GM18519 (cell line): ENCODE measurements around the gene CARD11.
"Not testable (repeated sequence)": the region's sequence is repeated elsewhere in the genome, so short reads cannot be mapped to it uniquely, and the experiment has no call there.

Experiments
- ATAC-seq: cut with Tn5 transposase; IDR thresholded peaks from one replicate; pipeline ENCODE4 v1.9.1; 2021; ENCODE audit warnings: mild to moderate bottlenecking, moderate library complexity; ENCODE audit not compliant: unreplicated experiment, low FRiP score

The CARD11 gene

GRCh38 chr7:2967705-2968104, 76.0 kb downstream of the CARD11 start:
- ATAC-seq: no peak

- no peak for ATAC-seq
Measured at GRCh38 chr7:2967253-2967652, 76.4 kb downstream of the CARD11 start.

- ATAC-seq: no peak
Measured at GRCh38 chr7:2966466-2967078, 77.1 kb downstream of the CARD11 start.

DNA sequence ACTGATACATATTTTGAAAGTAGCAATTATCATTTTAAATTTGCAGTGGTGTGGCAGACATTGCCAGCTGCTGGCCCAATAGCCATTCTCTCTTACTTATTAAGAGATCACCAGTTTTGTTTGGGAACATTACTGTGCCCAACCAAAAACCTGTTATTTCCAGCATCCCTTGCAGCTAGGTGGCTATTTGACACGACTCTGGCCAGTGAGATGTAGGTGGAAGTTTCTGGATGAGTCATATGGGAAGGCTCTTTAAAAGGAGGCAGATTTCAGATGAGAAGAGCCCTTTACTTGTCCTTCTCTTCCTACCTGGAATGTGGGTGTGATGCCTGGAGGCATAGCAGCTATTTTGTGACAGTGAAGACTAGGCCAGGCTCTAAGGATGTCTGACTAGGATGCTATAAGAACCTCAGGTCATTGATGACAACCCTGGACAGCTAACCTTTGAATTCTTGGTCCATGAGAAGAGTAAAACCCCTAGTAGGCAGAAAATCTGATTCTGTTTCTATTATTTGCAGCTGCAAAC, 77.9 kb downstream of the CARD11 start:
- no peak for ATAC-seq

- ATAC-seq: no peak
Measured at GRCh38 chr7:2965301-2965700, 78.4 kb downstream of the CARD11 start.

GRCh38 chr7:2964208-2964607, 79.5 kb downstream of the CARD11 start:
- ATAC-seq: no peak

- ATAC-seq: no peak
Measured at GRCh38 chr7:2962865-2963264, 80.8 kb downstream of the CARD11 start.

GRCh38 chr7:2959828-2960599, 83.7 kb downstream of the CARD11 start:
- no peak for ATAC-seq

DNA sequence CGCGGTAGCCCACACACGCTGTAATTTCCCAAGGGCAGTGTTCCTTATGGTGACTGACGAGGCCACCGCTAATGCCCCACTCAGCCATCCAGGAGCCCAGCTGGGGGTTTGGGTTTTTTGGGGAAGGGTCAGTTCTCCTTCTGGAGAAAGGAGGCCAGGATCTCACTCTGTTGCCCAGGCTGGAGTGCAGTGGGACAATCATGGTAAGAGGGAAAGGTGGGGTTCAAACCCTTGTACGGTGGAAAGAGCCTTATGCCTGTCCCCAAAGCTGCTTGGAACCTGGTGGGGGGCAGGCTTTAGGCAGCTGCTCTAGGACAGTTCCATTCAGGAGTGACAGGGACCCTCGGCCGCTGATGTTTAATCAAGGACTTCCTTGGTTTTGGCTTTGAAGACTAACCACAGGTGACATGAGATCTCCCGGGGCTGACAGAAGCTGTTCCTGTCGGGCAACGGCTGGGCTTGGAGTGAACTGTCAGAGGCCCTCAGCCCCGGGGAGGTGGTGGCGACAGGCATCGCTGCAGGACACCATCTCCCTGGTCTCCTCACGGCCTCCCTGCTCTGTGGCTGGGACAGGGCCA, 84.5 kb downstream of the CARD11 start:
- no peak for ATAC-seq

DNA sequence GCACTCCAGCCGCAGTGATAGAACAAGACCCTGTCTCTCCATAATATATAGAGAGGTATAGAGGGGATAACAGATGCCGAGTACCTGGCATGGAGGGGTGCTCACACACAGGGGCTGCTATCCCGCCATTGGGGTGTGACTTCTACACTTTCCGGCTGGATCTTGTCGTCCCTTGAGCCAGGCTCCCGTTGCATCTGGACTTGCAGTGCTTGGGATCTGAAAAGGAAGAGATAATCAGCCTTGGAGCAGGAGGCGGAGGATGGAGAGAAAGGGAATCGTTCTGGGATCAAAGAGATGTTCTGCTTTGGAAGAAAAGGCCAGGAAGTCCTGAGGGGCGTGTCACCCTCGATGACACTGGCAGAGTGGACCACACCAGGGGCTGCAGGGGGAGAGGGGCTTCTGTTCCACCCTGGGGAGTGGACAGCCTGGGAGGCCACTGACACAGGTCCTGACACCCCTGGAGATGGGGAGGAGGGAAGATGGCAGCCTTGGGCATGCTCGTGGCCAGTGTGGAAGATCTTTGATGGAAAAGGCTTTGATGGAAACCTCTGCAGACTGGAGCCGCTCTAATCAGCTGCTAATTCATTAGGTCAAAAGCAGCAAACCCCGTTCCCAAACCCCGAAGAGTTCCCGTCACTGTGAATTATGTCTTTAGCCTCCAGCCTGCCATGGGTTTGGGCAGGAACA, 85.1 kb downstream of the CARD11 start:
- no peak for ATAC-seq

GRCh38 chr7:2957369-2957727, 86.3 kb downstream of the CARD11 start:
- ATAC-seq: not testable (repeated sequence)

DNA sequence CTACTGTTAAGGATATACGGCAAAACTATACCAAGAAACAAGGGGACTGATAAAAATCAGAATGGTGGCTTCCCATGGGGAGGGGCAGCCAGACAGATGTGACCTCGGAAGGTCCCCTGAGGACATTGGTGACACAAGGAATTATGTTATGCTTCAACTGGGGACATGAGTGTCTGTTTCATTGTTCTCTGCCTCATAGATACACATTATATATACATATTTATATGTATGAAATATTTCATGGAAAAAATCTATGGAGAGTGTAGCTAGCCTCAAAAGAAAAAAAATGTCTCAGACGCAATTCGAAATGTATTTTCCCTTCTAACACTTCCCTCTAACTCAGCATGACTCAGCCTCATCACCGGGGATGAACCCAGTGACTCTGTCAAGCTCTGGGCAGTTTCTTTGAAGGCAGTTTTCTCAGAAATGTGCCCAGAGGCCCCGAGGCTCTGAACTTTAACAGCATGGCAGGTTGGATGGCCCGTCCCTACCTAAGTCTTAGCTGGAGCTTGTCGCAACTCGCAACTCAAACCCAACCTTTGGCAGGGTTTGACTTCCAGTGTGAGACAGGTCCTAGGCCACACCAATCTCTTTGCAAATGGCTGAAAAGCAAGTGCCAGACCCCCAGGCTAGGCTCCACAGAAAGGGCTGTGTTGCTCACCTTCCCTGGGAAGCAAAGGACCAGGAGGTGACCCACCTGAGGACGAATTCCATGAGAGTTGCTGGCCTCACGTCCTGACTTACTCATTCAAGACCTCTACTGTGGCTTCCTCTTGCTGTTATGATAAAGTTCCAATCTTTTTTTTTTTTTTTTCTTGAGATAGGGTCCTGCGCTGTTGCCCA, 86.9 kb downstream of the CARD11 start:
- ATAC-seq: no peak

- no peak for ATAC-seq
Measured at GRCh38 chr7:2956076-2956475, 87.6 kb downstream of the CARD11 start.

DNA sequence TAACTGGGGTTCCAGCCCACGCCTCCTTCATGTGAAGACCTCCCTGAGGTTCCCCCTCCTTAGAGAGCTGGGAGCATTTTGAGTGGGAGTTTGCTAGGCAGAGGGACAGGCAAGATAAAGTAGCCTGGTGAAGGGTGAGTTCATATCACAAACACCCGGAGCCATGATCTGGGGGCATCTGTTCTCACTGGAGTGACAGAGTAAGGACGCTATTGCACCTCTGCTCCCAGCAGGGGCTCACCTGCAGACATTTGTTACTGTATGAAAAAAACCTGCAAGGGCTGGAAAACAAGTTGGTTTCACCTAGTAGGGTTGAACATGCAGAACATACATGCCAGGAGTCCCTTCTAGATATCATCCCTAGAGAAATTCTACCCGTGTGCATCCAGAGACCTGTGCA, 88.4 kb downstream of the CARD11 start:
- ATAC-seq: no peak

- ATAC-seq: no peak
Measured at GRCh38 chr7:2954433-2954853, 89.2 kb downstream of the CARD11 start.

- ATAC-seq: no peak
Measured at GRCh38 chr7:2953588-2954407, 89.9 kb downstream of the CARD11 start.

DNA sequence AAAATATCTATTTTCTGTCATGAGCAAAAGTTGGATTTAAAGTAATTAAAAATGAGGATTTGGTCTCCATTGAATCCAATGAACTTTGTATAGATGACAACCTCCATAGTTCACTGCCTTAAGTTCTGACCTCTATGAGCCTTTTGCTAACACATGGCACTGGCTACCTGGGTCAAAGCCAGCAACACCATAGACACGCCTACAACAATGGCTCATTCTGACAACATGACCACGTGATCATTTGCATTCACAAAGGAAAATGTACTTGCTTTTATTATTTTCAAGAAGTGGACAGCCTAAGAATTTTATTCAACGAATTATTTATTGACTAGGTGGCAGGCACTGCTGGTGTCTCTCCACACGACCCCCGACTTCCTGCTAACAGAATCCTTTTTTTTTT, 90.6 kb downstream of the CARD11 start:
- ATAC-seq: no peak

- ATAC-seq: no peak
Measured at GRCh38 chr7:2952316-2952715, 91.4 kb downstream of the CARD11 start.

DNA sequence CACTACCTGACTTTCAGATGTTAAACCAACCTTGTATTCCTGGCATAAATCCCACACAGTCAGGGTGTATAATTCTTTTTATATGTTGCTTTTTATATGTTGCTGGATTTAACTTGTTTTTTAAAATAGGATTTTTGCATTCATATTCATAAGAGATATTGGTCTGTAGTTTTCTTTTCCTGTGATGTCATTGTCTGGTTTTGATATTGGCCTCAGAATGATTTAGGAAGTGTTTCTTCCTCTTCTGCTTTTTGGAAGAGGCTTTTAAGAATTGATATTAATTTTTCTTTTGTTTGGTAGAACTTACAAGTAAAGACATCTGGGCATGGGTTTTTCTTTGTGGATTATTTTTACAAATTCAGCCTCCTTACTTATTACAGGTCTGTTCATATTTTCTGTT, 93.1 kb downstream of the CARD11 start:
- ATAC-seq: no peak
